Activated CD4-positive, alpha-beta memory T cell treated with anti-CD3 and anti-CD28 coated beads for 36 hours (primary cell): ENCODE measurements around the gene POLR3B. TPM values are rescaled to one million over a fixed set of nuclear protein-coding genes. Genes with fewer than 3 reads are reported as not detected.

Experiments
- CTCF ChIA-PET: fragments of 350-600 bp; sonication (Branson Sonifier 250); formaldehyde crosslinking; loops from one replicate; lab custom pipeline; 2021; ENCODE audit warnings: antibody characterized with exemption, inconsistent platforms; lab: Charles Lee
- POLR2A ChIA-PET: fragments of 350-600 bp; sonication (Branson Sonifier 250); formaldehyde crosslinking; loops from one replicate; lab custom pipeline; 2021; ENCODE audit warnings: antibody characterized with exemption; lab: Charles Lee
- DNase-seq: peaks from one replicate; pipeline ENCODE4 v3.0.0-alpha.2; 2020
- H3K27ac Mint-ChIP-seq: one replicate; pipeline ENCODE4 v1.8.0; 2021; ENCODE audit warnings: mixed read lengths
- H3K27me3 Mint-ChIP-seq: one replicate; pipeline ENCODE4 v1.8.0; 2021; ENCODE audit warnings: mixed read lengths
- H3K36me3 Mint-ChIP-seq: one replicate; pipeline ENCODE4 v1.8.0; 2021; ENCODE audit warnings: mixed read lengths
- H3K4me1 Mint-ChIP-seq: one replicate; pipeline ENCODE4 v1.8.0; 2021; ENCODE audit warnings: low read depth, mixed read lengths
- H3K4me3 Mint-ChIP-seq: one replicate; pipeline ENCODE4 v1.8.0; 2021; ENCODE audit warnings: mild to moderate bottlenecking, mixed read lengths
- H3K9me3 Mint-ChIP-seq: one replicate; pipeline ENCODE4 v1.8.0; 2021; ENCODE audit warnings: mixed read lengths
- intact Hi-C: fragments of 100-400 bp; cut with micrococcal nuclease; formaldehyde crosslinking; loops from one replicate; pipeline ENCODE4 v1.15.1; 2023
- total RNA-seq, 2 experiments: library from RNA; stranded (reverse); gene quantifications; one replicate each; pipeline ENCODE4 v1.2.3, GENCODE V29; 2021

Gene POLR3B
- total RNA-seq, 2 experiments from 2014 or later = 6.2 to 7.3 TPM

GRCh38 chr12:106418970-106419369 is 61.4 kb downstream of the POLR3B start:
- peaks cover 36% of the 10 kb centered on the region for H3K36me3 Mint-ChIP-seq
- intact Hi-C loops = no loop called here
- CTCF ChIA-PET = interaction anchor here (1.3 kb wide), 1 partner anchor 192 kb away, joined by 4 read pairs; no protein-coding TSS in a partner anchor
- no peak overlapping the region for H3K27ac Mint-ChIP-seq
- DNase-seq = no peak
- H3K4me3 Mint-ChIP-seq = no peak overlapping the region
- H3K4me1 Mint-ChIP-seq = no peaks in the 10 kb centered on the region
- POLR2A ChIA-PET = no interaction called here
- H3K9me3 Mint-ChIP-seq = no peaks in the 10 kb centered on the region
- no peaks in the 10 kb centered on the region for H3K27me3 Mint-ChIP-seq

GRCh38 chr12:106423291-106423690 is 65.7 kb downstream of the POLR3B start:
- H3K4me1 Mint-ChIP-seq = no peaks in the 10 kb centered on the region
- H3K27ac Mint-ChIP-seq = no peak overlapping the region
- intact Hi-C loops = no loop called here
- no peak overlapping the region for H3K4me3 Mint-ChIP-seq
- no peak for DNase-seq
- H3K9me3 Mint-ChIP-seq = no peaks in the 10 kb centered on the region
- no peaks in the 10 kb centered on the region for H3K27me3 Mint-ChIP-seq
- ChIA-PET CTCF (no interaction called here), POLR2A (no interaction called here)
- H3K36me3 Mint-ChIP-seq = peaks cover 22% of the 10 kb centered on the region

GRCh38 chr12:106425061-106425702 is 67.6 kb downstream of the POLR3B start:
- ChIA-PET POLR2A (interaction anchor here (0.6 kb wide), 1 partner anchor 1015 kb away, joined by 3 read pairs; no protein-coding TSS in a partner anchor), CTCF (no interaction called here)
- Mint-ChIP-seq H3K36me3 (peaks cover 22% of the 10 kb centered on the region), H3K4me3 (no peak overlapping the region), H3K27me3 (no peaks in the 10 kb centered on the region), H3K4me1 (no peaks in the 10 kb centered on the region), H3K9me3 (no peaks in the 10 kb centered on the region), H3K27ac (no peak overlapping the region)
- no peak for DNase-seq
- intact Hi-C loops = no loop called here

- Mint-ChIP-seq H3K36me3 (peaks cover 11% of the 10 kb centered on the region), H3K4me3 (no peak overlapping the region), H3K27ac (no peak overlapping the region), H3K4me1 (no peaks in the 10 kb centered on the region), H3K9me3 (no peaks in the 10 kb centered on the region), H3K27me3 (no peaks in the 10 kb centered on the region)
- DNase-seq = no peak
- CTCF ChIA-PET = no interaction called here
- POLR2A ChIA-PET = no interaction called here
- intact Hi-C loops = no loop called here
These were observed 70.4 kb downstream of the POLR3B start for GRCh38 chr12:106427917-106428316.

- CTCF ChIA-PET = no interaction called here
These were observed 70.8 kb downstream of the POLR3B start for GRCh38 chr12:106428384-106428783.

GRCh38 chr12:106429043-106429552 is 71.5 kb downstream of the POLR3B start:
- ChIA-PET POLR2A (no interaction called here), CTCF (no interaction called here)
- no peaks in the 10 kb centered on the region for H3K9me3 Mint-ChIP-seq
- no peak overlapping the region for H3K27ac Mint-ChIP-seq
- intact Hi-C loops = no loop called here
- no peak overlapping the region for H3K4me3 Mint-ChIP-seq
- no peak for DNase-seq
- H3K27me3 Mint-ChIP-seq = no peaks in the 10 kb centered on the region
- no peaks in the 10 kb centered on the region for H3K4me1 Mint-ChIP-seq
- H3K36me3 Mint-ChIP-seq = peaks cover 14% of the 10 kb centered on the region

More at GRCh38 chr12:106428384-106428783, 70.8 kb downstream of the POLR3B start:
- no peak for DNase-seq
- Mint-ChIP-seq H3K4me1 (no peaks in the 10 kb centered on the region), H3K36me3 (peaks cover 11% of the 10 kb centered on the region), H3K4me3 (no peak overlapping the region), H3K9me3 (no peaks in the 10 kb centered on the region), H3K27ac (no peak overlapping the region), H3K27me3 (no peaks in the 10 kb centered on the region)
- intact Hi-C loops = no loop called here
- POLR2A ChIA-PET = no interaction called here

- Mint-ChIP-seq H3K9me3 (no peaks in the 10 kb centered on the region), H3K36me3 (peaks cover 19% of the 10 kb centered on the region), H3K27ac (no peak overlapping the region), H3K27me3 (no peaks in the 10 kb centered on the region), H3K4me1 (no peaks in the 10 kb centered on the region), H3K4me3 (no peak overlapping the region)
- DNase-seq = no peak
- POLR2A ChIA-PET = no interaction called here
- CTCF ChIA-PET = no interaction called here
- intact Hi-C loops = no loop called here
These were observed 72.1 kb downstream of the POLR3B start for GRCh38 chr12:106429636-106430035.

GRCh38 chr12:106431839-106432411 is 74.4 kb downstream of the POLR3B start:
- ChIA-PET POLR2A (no interaction called here), CTCF (no interaction called here)
- Mint-ChIP-seq H3K36me3 (peaks cover 36% of the 10 kb centered on the region), H3K9me3 (no peaks in the 10 kb centered on the region), H3K4me3 (no peak overlapping the region), H3K27me3 (no peaks in the 10 kb centered on the region), H3K4me1 (no peaks in the 10 kb centered on the region), H3K27ac (no peak overlapping the region)
- no peak for DNase-seq
- intact Hi-C loops = no loop called here

GRCh38 chr12:106433055-106433454 is 75.5 kb downstream of the POLR3B start:
- H3K36me3 Mint-ChIP-seq = peaks cover 41% of the 10 kb centered on the region
- H3K4me1 Mint-ChIP-seq = no peaks in the 10 kb centered on the region
- CTCF ChIA-PET = no interaction called here
- no peak overlapping the region for H3K4me3 Mint-ChIP-seq
- POLR2A ChIA-PET = no interaction called here
- no peaks in the 10 kb centered on the region for H3K27me3 Mint-ChIP-seq
- no peaks in the 10 kb centered on the region for H3K9me3 Mint-ChIP-seq
- intact Hi-C loops = no loop called here
- no peak overlapping the region for H3K27ac Mint-ChIP-seq
- DNase-seq = no peak

- H3K4me1 Mint-ChIP-seq = no peaks in the 10 kb centered on the region
- no peak for DNase-seq
- H3K4me3 Mint-ChIP-seq = no peak overlapping the region
- H3K27me3 Mint-ChIP-seq = no peaks in the 10 kb centered on the region
- no peak overlapping the region for H3K27ac Mint-ChIP-seq
- H3K9me3 Mint-ChIP-seq = no peaks in the 10 kb centered on the region
- intact Hi-C loops = no loop called here
- peaks cover 38% of the 10 kb centered on the region for H3K36me3 Mint-ChIP-seq
- CTCF ChIA-PET = interaction anchor here (1.3 kb wide), 1 partner anchor 408 kb away, joined by 6 read pairs; no protein-coding TSS in a partner anchor
- POLR2A ChIA-PET = no interaction called here
These were observed 77.0 kb downstream of the POLR3B start for GRCh38 chr12:106434526-106434925.

GRCh38 chr12:106436164-106436563 is 78.6 kb downstream of the POLR3B start:
- ChIA-PET POLR2A (no interaction called here), CTCF (no interaction called here)
- intact Hi-C loops = no loop called here
- no peak overlapping the region for H3K4me3 Mint-ChIP-seq
- no peak overlapping the region for H3K27ac Mint-ChIP-seq
- H3K9me3 Mint-ChIP-seq = no peaks in the 10 kb centered on the region
- no peaks in the 10 kb centered on the region for H3K4me1 Mint-ChIP-seq
- no peaks in the 10 kb centered on the region for H3K27me3 Mint-ChIP-seq
- H3K36me3 Mint-ChIP-seq = peaks cover 43% of the 10 kb centered on the region
- DNase-seq = no peak

- Mint-ChIP-seq H3K4me1 (no peaks in the 10 kb centered on the region), H3K36me3 (peaks cover 18% of the 10 kb centered on the region), H3K27ac (no peak overlapping the region), H3K4me3 (no peak overlapping the region), H3K9me3 (no peaks in the 10 kb centered on the region), H3K27me3 (no peaks in the 10 kb centered on the region)
- ChIA-PET POLR2A (no interaction called here), CTCF (no interaction called here)
- no peak for DNase-seq
- intact Hi-C loops = no loop called here
These were observed 85.0 kb downstream of the POLR3B start for GRCh38 chr12:106442575-106442974.

- no peak for DNase-seq
- Mint-ChIP-seq H3K27me3 (no peaks in the 10 kb centered on the region), H3K4me1 (no peaks in the 10 kb centered on the region), H3K4me3 (no peak overlapping the region), H3K9me3 (no peaks in the 10 kb centered on the region), H3K27ac (no peak overlapping the region), H3K36me3 (peaks cover 17% of the 10 kb centered on the region)
- ChIA-PET POLR2A (no interaction called here), CTCF (no interaction called here)
- intact Hi-C loops = no loop called here
These were observed 87.5 kb downstream of the POLR3B start for GRCh38 chr12:106445053-106445452.
